Cardiac muscle cell (in vitro differentiated cells and primary cell): ENCODE results near the gene CIAO2B. TPM values are rescaled to one million over a fixed set of nuclear protein-coding genes. Genes with fewer than 3 reads are reported as not detected.
"Not testable (repeated sequence)": the region's sequence is repeated elsewhere in the genome, so short reads cannot be mapped to it uniquely, and the experiment has no call there.

ENCODE experiments used
- DNase-seq, 2 donors: peaks; one replicate each; pipeline versions ENCODE4 v3.0.0 to v3.0.0-alpha.2; 2010 to 2017; ENCODE audit warnings: low read depth in 1 of 2, low spot score in 1 of 2
- H3K27ac ChIP-seq: fragments of 200-600 bp; sonication (generic); 2 replicates; pipeline ENCODE4 v1.5.1; 2016
- H3K27me3 ChIP-seq: fragments of 200-600 bp; sonication (generic); 2 replicates; pipeline ENCODE4 v1.6.0; 2016; ENCODE audit warnings: control low read depth
- H3K36me3 ChIP-seq: fragments of 200-600 bp; sonication (generic); 2 replicates; pipeline ENCODE4 v1.5.1; 2016; ENCODE audit warnings: control low read depth
- H3K4me1 ChIP-seq: fragments of 200-600 bp; sonication (generic); 2 replicates; pipeline ENCODE4 v1.8.1; 2017; ENCODE audit warnings: low read depth, mild to moderate bottlenecking, mixed run types
- H3K4me3 ChIP-seq: fragments of 200-600 bp; sonication (generic); 2 replicates; pipeline ENCODE4 v1.5.1; 2016; ENCODE audit warnings: mild to moderate bottlenecking
- H3K9me3 ChIP-seq: fragments of 200-600 bp; sonication (generic); 2 replicates; pipeline ENCODE4 v1.5.1; 2017; ENCODE audit warnings: low read depth, mild to moderate bottlenecking, control low read depth
- polyA plus RNA-seq: library from polyadenylated mRNA; unstranded; fragments of >200 nt; fragmentation: Nextera tagmentation; extraction: Ambion mirVana; gene quantifications from 2 replicates; pipeline ENCODE4 v1.2.1, GENCODE V29; 2016
- total RNA-seq: library from RNA; depleted of rRNA; stranded (reverse); fragments of >200 nt; gene quantifications from 2 replicates; pipeline ENCODE4 v1.2.3, GENCODE V29; 2016
- TF ChIP-seq, protein P1 (sequence below): IDR thresholded peaks from 2 replicates; pipeline ENCODE4 v1.5.1; 2012; ENCODE audit warnings: low read depth, mild to moderate bottlenecking, low read length

The CIAO2B gene
- total and polyA plus RNA-seq, 2 experiments from 2014 or later = 151 to 194 TPM

DNA sequence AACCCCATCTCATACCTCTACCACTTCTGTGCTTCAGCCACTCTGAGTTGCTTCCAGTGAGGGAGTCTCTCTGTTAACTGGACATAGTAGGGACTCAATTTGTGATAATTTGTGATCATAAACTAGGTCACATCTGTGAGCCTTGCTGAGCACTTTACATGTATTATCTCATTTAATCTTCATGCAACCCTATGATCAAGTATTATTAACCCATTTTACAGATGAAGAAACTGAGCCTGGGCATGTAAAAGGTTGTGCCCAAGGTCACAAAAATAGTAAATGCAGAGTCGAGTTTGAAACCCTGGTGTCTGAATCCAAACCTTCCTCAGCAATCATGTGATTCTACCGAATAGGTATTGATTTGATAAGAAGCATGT lies 35.3 kb downstream of the CIAO2B start:
- Histone ChIP-seq H3K9me3 (no peaks in the 10 kb centered on the region), H3K36me3 (no peaks in the 10 kb centered on the region), H3K4me3 (no peak overlapping the region), H3K4me1 (peaks cover 62% of the 10 kb centered on the region), H3K27ac (peak overlapping the region; percentile 100), H3K27me3 (no peaks in the 10 kb centered on the region)
- TF ChIP-seq, protein P1, sequence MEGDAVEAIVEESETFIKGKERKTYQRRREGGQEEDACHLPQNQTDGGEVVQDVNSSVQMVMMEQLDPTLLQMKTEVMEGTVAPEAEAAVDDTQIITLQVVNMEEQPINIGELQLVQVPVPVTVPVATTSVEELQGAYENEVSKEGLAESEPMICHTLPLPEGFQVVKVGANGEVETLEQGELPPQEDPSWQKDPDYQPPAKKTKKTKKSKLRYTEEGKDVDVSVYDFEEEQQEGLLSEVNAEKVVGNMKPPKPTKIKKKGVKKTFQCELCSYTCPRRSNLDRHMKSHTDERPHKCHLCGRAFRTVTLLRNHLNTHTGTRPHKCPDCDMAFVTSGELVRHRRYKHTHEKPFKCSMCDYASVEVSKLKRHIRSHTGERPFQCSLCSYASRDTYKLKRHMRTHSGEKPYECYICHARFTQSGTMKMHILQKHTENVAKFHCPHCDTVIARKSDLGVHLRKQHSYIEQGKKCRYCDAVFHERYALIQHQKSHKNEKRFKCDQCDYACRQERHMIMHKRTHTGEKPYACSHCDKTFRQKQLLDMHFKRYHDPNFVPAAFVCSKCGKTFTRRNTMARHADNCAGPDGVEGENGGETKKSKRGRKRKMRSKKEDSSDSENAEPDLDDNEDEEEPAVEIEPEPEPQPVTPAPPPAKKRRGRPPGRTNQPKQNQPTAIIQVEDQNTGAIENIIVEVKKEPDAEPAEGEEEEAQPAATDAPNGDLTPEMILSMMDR = no peak
- no peak for DNase-seq

GRCh38 chr16:66898207-66898606 lies 36.0 kb downstream of the CIAO2B start:
- peaks cover 54% of the 10 kb centered on the region for H3K4me1 ChIP-seq
- no peaks in the 10 kb centered on the region for H3K27me3 ChIP-seq
- TF ChIP-seq, protein P1 = no peak
- H3K9me3 ChIP-seq = no peaks in the 10 kb centered on the region
- peak overlapping the region; percentile 100 for H3K27ac ChIP-seq
- no peak for DNase-seq
- H3K4me3 ChIP-seq = no peak overlapping the region
- H3K36me3 ChIP-seq = no peaks in the 10 kb centered on the region

GRCh38 chr16:66896682-66897081 lies 37.5 kb downstream of the CIAO2B start:
- H3K27ac ChIP-seq, DNase-seq, H3K4me3 ChIP-seq, H3K36me3 ChIP-seq, H3K9me3 ChIP-seq, H3K27me3 ChIP-seq: not testable (repeated sequence)
- peaks cover 43% of the 10 kb centered on the region for H3K4me1 ChIP-seq

DNA sequence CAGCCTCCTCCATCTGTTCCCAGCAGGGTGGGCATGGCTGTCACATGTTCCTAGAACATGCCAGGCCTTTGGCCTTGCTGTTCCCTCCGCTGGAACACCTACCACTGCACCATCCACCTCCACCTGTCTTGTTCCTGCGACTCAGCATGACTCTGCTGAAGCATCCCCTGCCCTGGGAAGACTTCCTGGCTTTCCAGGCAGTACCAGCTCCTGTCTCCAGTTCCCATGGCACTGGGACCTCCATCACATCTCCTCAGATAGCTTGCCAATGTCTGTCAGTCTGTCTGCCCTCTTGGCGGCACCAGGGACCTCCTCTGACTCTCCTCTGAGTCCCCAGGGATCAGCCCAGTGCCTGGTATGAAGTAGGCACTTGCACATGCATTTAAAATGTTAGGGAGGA lies 38.2 kb downstream of the CIAO2B start:
- no peaks in the 10 kb centered on the region for H3K27me3 ChIP-seq
- TF ChIP-seq, protein P1 = no peak
- DNase-seq = no peak
- H3K4me1 ChIP-seq = peaks cover 36% of the 10 kb centered on the region
- no peak overlapping the region for H3K27ac ChIP-seq
- no peak overlapping the region for H3K4me3 ChIP-seq
- H3K9me3 ChIP-seq = no peaks in the 10 kb centered on the region
- no peaks in the 10 kb centered on the region for H3K36me3 ChIP-seq

DNA sequence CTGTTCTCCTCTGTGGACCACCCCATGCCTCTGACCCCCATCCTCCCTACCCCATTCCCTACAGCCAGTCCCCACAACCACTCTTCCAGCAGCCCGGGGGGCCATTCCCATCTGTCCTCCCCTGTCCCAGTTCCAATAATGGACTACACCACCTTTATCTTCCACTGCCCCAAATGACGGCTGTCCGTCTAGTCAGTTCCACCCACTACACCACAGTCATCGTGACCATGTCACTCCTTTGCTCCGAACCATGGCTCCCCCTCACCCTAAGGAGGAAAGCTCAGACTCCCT lies 38.6 kb downstream of the CIAO2B start:
- no peak for DNase-seq
- H3K9me3 ChIP-seq = no peaks in the 10 kb centered on the region
- H3K27ac ChIP-seq = peak overlapping the region; percentile 1
- H3K4me3 ChIP-seq = no peak overlapping the region
- no peaks in the 10 kb centered on the region for H3K36me3 ChIP-seq
- H3K4me1 ChIP-seq = peaks cover 32% of the 10 kb centered on the region
- H3K27me3 ChIP-seq = no peaks in the 10 kb centered on the region
- TF ChIP-seq, protein P1 = no peak

DNA sequence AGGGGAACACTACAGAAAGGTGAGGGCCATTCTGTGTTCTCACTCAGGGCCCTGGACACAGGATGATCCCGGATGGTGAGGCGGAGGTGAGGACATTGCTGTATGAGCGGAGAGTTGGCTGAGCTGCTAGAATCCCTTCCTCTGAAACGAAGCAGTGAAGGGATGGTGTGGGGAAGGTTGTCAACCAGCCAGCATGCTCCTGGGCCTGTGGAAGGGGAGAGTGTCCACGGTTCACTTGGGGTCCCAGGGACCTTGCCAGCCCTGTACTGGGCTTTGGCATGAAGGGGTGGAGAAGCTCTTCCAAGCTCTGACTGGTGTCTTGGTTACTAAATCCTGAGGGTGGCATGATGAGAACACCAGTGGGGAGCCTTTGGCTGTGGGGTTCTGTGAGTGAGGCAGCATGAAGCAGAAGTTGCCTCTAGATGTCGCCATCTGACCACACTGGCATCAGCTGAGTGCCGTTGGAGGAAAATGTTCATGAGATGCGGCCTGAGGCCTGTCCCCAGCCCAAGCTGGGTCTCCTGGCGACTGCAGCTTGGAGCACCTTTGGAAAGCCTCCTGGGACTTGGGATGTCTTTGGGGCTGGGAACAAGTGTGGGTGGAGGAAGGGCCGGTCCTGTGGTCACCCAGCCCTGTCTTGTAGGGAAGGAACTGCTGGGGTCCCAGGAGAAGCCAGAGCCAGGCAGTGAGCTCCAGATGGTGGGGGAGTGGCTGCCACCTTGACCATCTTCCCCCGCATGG lies 39.1 kb downstream of the CIAO2B start:
- Histone ChIP-seq H3K9me3 (no peaks in the 10 kb centered on the region), H3K27me3 (no peaks in the 10 kb centered on the region), H3K36me3 (no peaks in the 10 kb centered on the region), H3K4me1 (peaks cover 27% of the 10 kb centered on the region), H3K27ac (peak overlapping the region; percentile 1), H3K4me3 (no peak overlapping the region)
- peak; percentile 85 to 90 for DNase-seq
- TF ChIP-seq, protein P1 = peak; percentile 84
